Endothelial cell (in vitro differentiated cells): ENCODE results near the gene ZNF469. TPM values are rescaled to one million over a fixed set of nuclear protein-coding genes. Genes with fewer than 3 reads are reported as not detected.

Source experiments
- DNase-seq: peaks from one replicate; pipeline ENCODE4 v3.0.0; 2021; ENCODE audit warnings: low spot score
- H3K27ac Mint-ChIP-seq: one replicate; pipeline ENCODE4 v1.8.0; 2021; ENCODE audit warnings: mixed read lengths, inconsistent platforms; ENCODE audit not compliant: unreplicated experiment
- H3K27me3 Mint-ChIP-seq: one replicate; pipeline ENCODE4 v1.8.0; 2021; ENCODE audit warnings: mild to moderate bottlenecking, moderate library complexity, mixed read lengths, inconsistent platforms; ENCODE audit not compliant: unreplicated experiment
- H3K36me3 Mint-ChIP-seq: one replicate; pipeline ENCODE4 v1.8.0; 2021; ENCODE audit warnings: mild to moderate bottlenecking, low read depth, mixed read lengths, inconsistent platforms; ENCODE audit not compliant: unreplicated experiment
- H3K4me1 Mint-ChIP-seq: one replicate; pipeline ENCODE4 v1.8.0; 2021; ENCODE audit warnings: mild to moderate bottlenecking, mixed read lengths, inconsistent platforms; ENCODE audit not compliant: unreplicated experiment
- H3K4me3 Mint-ChIP-seq: one replicate; pipeline ENCODE4 v1.8.0; 2021; ENCODE audit warnings: mild to moderate bottlenecking, mixed read lengths, inconsistent platforms; ENCODE audit not compliant: unreplicated experiment
- H3K9me3 Mint-ChIP-seq: one replicate; pipeline ENCODE4 v1.8.0; 2021; ENCODE audit warnings: mixed read lengths, inconsistent platforms; ENCODE audit not compliant: unreplicated experiment
- CTCF ChIP-seq: fragments of 200-600 bp; sonication (generic); IDR thresholded peaks from one replicate; pipeline ENCODE4 v1.5.0; 2021; ENCODE audit warnings: antibody characterized with exemption; ENCODE audit not compliant: unreplicated experiment
- total RNA-seq: library from RNA; stranded (reverse); fragmentation: NEBNext Ultra II Directional; extraction: Animal tissue kit (Norgen Biotek cat#: 25700); gene quantifications from one replicate; pipeline ENCODE4 v1.2.1, GENCODE V29; 2021; ENCODE audit not compliant: unreplicated experiment

ZNF469 gene
- total RNA-seq, 1 donor from 2014 or later: 14.7 TPM

DNA sequence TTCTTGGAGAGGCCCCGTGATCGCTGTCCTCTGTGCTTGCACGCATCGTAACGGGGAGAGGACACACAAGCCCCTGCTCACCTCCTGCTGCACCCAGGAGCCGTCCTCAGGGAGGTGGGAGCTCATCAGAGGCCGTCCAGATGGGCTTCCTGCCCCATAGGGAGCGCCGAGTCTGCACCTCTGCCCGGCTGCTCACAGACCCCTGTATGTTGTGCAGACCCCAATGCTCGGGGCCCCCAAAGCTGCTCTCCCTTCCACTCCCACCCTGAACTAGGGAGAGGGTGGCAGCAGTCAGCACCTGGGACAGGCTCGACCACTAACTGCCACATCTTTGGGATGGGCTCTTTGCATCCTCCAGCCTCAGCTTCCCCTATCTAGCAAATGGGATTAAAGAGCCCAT, 4.4 kb upstream of the ZNF469 start:
- Mint-ChIP-seq H3K4me1 (peaks cover 4% of the 10 kb centered on the region), H3K36me3 (no peaks in the 10 kb centered on the region), H3K4me3 (no peak overlapping the region), H3K27ac (no peak overlapping the region), H3K9me3 (no peaks in the 10 kb centered on the region), H3K27me3 (peaks cover 8% of the 10 kb centered on the region)
- DNase-seq: no peak
- TF ChIP-seq CTCF: no peak

DNA sequence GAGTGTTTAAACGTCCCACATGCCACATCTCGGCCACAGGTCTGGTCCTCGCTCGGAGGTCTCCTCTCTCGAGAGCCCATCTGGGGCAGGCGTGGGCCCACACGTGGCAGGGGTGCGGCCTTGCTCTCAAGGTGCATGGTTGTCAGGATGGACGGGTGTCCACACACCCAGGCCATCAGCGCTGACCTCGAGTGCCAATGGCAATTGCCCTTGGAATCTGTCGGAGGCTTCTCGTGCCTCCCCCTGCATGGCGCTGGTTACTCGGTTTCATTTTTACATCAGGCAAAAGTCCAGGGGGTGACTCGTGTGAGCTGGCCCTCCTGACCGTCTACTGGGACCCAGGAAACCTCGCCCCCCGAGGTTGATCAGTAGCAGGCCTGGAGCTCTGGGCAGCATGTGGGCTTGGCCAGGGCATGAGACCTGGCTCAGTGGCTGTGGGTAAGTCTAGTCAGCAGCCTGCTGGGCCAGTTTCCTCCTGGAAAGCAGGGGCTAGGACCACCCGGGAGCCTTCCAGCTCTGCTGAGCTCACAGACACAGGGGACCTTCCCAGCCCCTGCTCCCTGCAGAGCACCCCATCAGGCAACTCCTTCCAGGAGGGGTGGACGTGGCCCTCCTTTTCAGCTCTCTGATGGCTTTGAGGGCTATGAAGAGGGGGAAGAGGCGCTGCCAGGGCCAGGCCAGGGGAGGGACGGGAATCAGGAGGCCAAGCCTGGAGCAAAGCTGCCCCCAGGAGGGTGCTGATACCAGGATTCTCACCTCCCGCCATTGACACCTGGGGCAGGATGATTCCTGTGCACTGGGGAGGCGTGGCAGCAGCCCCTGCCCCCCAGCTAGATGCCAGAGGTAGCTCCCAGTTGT, 3.7 kb upstream of the ZNF469 start:
- Mint-ChIP-seq H3K9me3 (no peaks in the 10 kb centered on the region), H3K36me3 (no peaks in the 10 kb centered on the region), H3K27me3 (peaks cover 9% of the 10 kb centered on the region), H3K27ac (no peak overlapping the region), H3K4me1 (peaks cover 4% of the 10 kb centered on the region), H3K4me3 (no peak overlapping the region)
- no peak for DNase-seq
- no peak for TF ChIP-seq CTCF

GRCh38 chr16:88379694-88380040, 3.1 kb upstream of the ZNF469 start:
- H3K4me3 Mint-ChIP-seq: no peak overlapping the region

GRCh38 chr16:88380099-88380498, 2.7 kb upstream of the ZNF469 start:
- Mint-ChIP-seq H3K27me3 (peaks cover 17% of the 10 kb centered on the region), H3K4me1 (peaks cover 4% of the 10 kb centered on the region), H3K27ac (no peak overlapping the region), H3K36me3 (no peaks in the 10 kb centered on the region), H3K4me3 (no peak overlapping the region), H3K9me3 (no peaks in the 10 kb centered on the region)
- DNase-seq: no peak
- TF ChIP-seq CTCF: no peak

More at GRCh38 chr16:88379694-88380040, 3.1 kb upstream of the ZNF469 start:
- Mint-ChIP-seq H3K36me3 (no peaks in the 10 kb centered on the region), H3K9me3 (no peaks in the 10 kb centered on the region), H3K27me3 (peaks cover 13% of the 10 kb centered on the region), H3K4me1 (peaks cover 4% of the 10 kb centered on the region), H3K27ac (no peak overlapping the region)
- TF ChIP-seq CTCF: no peak
- no peak for DNase-seq

DNA sequence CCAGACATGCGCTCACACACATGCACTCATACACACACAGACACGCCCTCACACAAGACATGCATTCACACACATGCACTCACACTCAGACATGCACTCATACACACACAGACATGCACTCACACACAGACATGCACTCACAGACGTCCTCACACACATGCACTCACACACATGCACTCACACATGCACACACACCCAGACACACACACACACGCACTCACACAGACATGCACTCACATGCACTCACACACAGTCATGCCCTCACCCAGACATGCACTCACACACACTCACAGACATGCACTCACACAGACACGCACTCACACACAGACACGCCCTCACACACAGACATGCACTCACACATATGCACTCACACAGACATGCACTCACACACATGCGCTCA, 2.1 kb upstream of the ZNF469 start:
- Mint-ChIP-seq H3K4me1 (peaks cover 4% of the 10 kb centered on the region), H3K27ac (no peak overlapping the region), H3K36me3 (no peaks in the 10 kb centered on the region), H3K27me3 (peaks cover 22% of the 10 kb centered on the region), H3K9me3 (no peaks in the 10 kb centered on the region), H3K4me3 (no peak overlapping the region)
- no peak for TF ChIP-seq CTCF
- DNase-seq: no peak
